ENCODE data around the gene KNOP1.
"Not testable (repeated sequence)": the region's sequence is repeated elsewhere in the genome, so short reads cannot be mapped to it uniquely, and the experiment has no call there.

The KNOP1 gene

GRCh38 chr16:19737306-19738038 is 19.4 kb upstream of the KNOP1 start:
- peak; percentile 34 for DNase-seq

GRCh38 chr16:19735074-19735867 is 17.2 kb upstream of the KNOP1 start:
- no peak for DNase-seq

GRCh38 chr16:19733551-19733950 is 15.5 kb upstream of the KNOP1 start:
- no peak for DNase-seq

GRCh38 chr16:19728636-19728965 is 10.6 kb upstream of the KNOP1 start:
- no peak for DNase-seq

GRCh38 chr16:19722981-19723380 is 5.0 kb upstream of the KNOP1 start:
- DNase-seq, result no peak

- DNase-seq, result no peak
Observed at GRCh38 chr16:19722269-19722952, 4.4 kb upstream of the KNOP1 start.

- peak; percentile 7 for DNase-seq
Observed at GRCh38 chr16:19718624-19718965, 568 bp upstream of the KNOP1 start.

GRCh38 chr16:19717314-19717713 is 713 bp downstream of the KNOP1 start:
- DNase-seq, result no peak

- not testable (repeated sequence) for DNase-seq
Observed at GRCh38 chr16:19716728-19717127, 1.3 kb downstream of the KNOP1 start.

- no peak for DNase-seq
Observed at GRCh38 chr16:19716183-19716582, 1.8 kb downstream of the KNOP1 start.

- no peak for DNase-seq
Observed at GRCh38 chr16:19715566-19715965, 2.5 kb downstream of the KNOP1 start.

- DNase-seq, result no peak
Observed at GRCh38 chr16:19713697-19714096, 4.3 kb downstream of the KNOP1 start.

GRCh38 chr16:19712418-19713058 is 5.5 kb downstream of the KNOP1 start:
- no peak for DNase-seq

GRCh38 chr16:19711643-19712042 is 6.4 kb downstream of the KNOP1 start:
- no peak for DNase-seq

GRCh38 chr16:19710991-19711545 is 7.0 kb downstream of the KNOP1 start:
- no peak for DNase-seq

GRCh38 chr16:19710191-19710908 is 7.7 kb downstream of the KNOP1 start:
- no peak for DNase-seq

GRCh38 chr16:19709381-19710136 is 8.5 kb downstream of the KNOP1 start:
- no peak for DNase-seq

- DNase-seq, result no peak
Observed at GRCh38 chr16:19708296-19709205, 9.5 kb downstream of the KNOP1 start.

GRCh38 chr16:19707569-19708295 is 10.3 kb downstream of the KNOP1 start:
- DNase-seq, result no peak

GRCh38 chr16:19706846-19707245 is 11.2 kb downstream of the KNOP1 start:
- DNase-seq, result no peak
